ENCODE results near the gene PRR35.
A peak's percentile ranks its signal among the peaks of the same experiment; 100 is the strongest.
"Not testable (repeated sequence)": the region's sequence is repeated elsewhere in the genome, so short reads cannot be mapped to it uniquely, and the experiment has no call there.

PRR35 gene

GRCh38 chr16:582614-583331 lies 22.6 kb downstream of the PRR35 start:
- no peak for DNase-seq

- no peak for DNase-seq
Measured at GRCh38 chr16:583470-583814, 23.2 kb downstream of the PRR35 start.

DNA sequence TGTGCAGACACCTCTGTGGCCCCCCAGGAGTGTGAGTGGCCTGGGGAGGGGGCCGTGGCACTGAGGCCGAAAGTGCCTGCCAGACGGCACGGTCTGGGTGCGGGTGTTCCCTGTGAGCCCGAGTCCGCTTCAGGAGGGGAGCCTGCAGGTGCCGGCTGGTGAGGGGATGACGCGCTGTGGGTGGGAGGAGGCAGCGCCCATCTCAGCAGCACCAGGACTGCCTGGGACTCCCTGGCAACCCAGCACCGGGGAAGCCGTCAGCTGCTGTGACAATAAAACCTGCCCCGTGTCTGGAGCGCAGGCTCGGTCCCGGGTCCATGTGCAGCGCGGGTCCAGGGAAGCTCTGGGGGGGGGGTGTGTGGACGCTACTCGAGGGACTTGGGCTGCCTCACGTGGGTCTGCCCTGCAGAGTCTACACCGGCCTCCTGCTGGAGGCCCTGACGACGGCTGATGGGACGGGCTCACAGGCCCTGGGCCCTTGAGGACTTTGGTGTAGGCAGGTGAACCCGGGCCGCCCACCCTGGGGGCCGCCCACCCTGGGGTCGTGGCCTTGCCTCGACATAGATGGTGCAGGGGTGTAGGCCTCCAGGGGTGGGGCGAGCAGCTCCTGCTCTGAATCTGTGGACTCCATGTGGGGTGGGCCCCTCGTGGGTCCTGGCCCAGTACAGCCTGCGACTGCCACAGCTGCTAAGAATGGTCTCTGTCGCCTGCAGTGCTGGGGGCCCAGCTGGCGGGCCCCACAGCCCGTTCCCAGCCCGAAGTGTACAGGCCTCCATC lies 23.8 kb downstream of the PRR35 start:
- no peak for DNase-seq

- no peak for DNase-seq
Measured at GRCh38 chr16:585351-585750, 25.2 kb downstream of the PRR35 start.

DNA sequence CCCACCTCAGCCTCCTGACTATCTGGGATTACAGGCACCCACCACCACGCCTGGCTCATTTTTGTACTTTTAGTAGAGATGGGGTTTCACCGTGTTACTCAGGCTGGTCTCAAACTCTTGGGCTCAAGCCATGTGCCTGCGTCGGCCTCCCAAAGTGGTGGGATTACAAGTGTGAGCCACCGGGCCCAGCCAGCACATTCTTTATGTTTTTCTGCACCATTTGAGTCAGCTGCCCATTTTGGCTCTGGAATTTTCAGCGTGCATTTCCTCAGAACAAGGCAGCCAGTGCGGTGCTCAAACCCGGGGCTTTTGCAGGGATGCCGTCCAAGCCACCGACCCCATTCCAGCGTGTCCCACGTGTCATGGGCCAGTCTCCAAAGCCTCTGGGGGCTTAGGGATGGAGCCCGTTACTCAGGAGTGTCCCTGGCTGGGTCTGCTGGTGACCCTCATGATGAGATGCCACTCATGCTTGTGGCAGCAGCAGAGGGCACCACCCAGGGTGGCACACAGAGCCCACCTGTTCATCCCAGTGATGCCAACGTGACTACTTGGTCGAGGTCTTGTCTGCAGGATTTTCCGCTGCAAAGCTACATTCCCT lies 26.0 kb downstream of the PRR35 start:
- DNase-seq = no peak

GRCh38 chr16:586645-587590 lies 26.7 kb downstream of the PRR35 start:
- DNase-seq = no peak

- no peak for DNase-seq
Measured at GRCh38 chr16:588639-588888, 28.4 kb downstream of the PRR35 start.

- peak; percentile 96 for DNase-seq
Measured at GRCh38 chr16:588889-589657, 28.9 kb downstream of the PRR35 start.

DNA sequence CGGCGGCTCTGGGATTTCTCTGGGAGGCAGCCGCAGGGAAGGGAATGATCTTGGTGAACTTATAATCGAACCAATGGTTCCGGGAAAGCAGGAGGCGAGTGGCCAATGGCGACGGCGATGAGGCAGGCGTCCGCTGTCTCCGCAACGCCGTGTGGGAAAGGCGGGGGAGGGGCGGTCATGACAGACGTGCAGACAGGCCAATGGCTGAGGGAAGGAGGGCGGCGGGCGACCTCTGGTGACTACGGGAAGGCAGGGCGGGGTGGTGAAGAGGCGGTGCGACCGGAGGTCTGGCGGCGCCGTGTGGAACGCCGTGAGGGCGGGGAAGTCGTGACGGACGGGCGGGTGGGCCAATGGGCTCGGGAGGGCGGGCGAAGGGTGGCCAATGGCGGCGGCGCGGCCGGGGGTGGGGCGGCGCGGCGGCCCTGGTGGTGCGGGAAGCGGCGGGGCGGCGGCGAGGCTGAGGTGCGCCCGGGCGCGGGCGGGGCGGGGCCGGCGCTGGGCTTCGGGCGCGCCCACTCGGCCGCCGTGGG lies 29.5 kb downstream of the PRR35 start, which contains the start of gene RAB40C:
TSS of gene RAB40C (plus strand) at position 409 of the 530 bp plus-strand sequence. CDS start 226 bp downstream, outside the sequence.
- DNase-seq = peak; percentile 99

GRCh38 chr16:590188-590814 lies 30.1 kb downstream of the PRR35 start:
- DNase-seq = peak; percentile 12

GRCh38 chr16:590815-591200 lies 30.6 kb downstream of the PRR35 start:
- no peak for DNase-seq

- no peak for DNase-seq
Measured at GRCh38 chr16:591231-591630, 31.0 kb downstream of the PRR35 start.

DNA sequence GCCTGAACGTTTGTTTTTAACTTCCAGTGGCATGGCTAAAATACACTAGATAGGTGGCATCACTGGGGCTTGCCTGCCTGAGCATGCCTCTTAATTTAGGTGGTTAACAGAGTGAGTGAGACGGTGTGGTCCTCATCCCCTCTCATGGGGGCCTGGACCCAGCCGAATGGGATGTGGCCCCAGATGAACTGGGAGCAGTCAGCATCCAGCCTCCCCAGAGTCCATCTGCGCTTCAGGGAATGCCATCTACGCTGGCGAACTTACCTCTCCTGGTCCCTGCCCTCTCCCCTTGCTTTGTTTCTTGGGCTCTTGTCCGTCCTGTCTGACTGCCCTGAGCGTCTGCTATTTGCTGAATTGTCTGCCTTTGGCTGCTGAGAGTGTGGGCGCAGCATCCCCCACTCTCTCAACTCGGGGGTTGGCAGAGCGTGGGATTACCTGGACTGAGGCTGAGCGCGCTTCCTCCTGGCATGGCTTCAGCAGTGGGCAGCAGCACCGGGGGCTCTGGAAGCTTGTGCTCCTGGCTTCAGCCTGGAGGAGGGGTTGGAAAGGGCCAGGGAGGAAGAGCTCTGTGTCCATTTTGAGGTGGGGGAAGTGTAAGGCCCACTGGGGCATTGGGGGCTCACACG lies 31.8 kb downstream of the PRR35 start:
- DNase-seq = no peak

DNA sequence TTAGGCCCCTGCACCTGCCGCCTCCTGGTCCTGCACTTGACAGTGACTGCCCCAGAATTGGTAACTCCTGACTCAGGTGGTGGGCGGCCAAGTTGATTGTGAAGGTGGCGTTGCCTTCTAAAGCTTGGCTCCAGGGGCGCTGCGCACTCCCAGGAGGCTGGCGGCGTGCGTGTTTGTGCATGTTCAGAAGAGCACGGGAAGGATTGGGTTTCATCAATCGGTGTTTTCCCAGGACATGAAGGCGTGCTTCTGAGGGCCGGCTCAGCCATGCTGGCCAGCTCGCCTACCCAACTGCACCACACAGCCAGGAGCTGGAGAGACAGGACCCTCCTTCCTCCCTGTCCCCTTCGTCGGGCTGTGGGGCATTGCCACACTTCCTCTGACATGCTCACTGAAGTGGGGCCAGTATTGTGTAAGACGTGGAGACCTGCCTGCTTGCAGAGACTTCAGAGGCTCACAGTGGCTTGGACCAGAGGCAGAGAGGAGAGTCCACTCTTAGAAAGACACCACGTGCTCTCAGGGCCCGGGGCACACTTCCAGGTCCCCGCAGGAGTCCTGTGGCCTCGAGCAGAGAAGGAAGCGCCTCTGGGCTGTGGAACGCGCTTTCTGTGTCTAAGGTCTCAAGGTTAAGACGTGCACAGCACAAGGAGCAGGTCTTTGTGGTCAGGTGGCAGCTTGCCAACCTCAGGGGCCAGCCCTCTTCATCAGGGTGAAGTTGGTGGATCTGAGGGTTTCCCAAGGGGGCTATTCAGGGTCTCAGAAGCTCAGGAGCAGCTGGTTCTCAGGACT lies 32.5 kb downstream of the PRR35 start:
- no peak for DNase-seq

GRCh38 chr16:593406-593805 lies 33.2 kb downstream of the PRR35 start:
- no peak for DNase-seq

DNA sequence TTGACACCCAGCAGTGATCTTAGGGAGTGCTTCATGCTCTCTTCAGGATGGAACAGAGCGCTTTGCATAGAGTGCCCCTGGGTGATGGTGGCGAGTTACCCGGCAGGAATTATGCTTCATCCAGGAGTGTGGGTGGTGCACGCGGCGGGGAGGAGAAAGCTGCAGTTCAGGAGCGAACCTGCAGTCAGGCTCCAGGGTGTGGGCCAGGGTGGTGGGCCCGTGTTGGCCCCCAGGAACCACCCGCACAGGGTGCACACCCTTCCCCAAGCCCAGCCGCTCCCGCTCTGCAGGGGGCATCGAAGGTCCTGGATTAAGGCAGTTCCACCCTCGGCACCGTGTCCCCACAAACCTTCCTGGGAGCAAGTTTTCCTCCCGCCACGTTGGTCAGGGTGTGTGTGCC lies 33.6 kb downstream of the PRR35 start:
- no peak for DNase-seq

DNA sequence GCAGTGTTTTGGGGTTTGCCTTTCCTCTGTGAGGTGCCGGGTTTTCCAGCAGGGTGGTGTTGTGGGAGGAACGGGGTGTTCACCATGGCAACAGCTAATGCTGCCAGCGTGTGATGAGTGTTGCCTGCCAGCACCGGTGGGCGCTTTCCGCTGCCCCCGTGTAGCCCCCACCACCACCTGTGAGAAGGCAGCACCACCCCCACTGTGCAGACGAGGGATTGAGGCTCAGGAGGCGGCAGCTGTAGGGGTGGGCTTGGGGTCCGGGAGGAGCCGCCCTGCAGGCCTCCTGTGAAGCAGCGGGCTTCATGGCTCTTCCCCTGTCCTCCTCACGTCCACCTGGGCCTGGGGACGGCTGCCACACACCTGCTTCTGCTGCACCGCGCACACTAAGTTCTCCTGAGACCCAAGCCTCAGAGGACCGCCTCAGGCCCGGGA lies 34.9 kb downstream of the PRR35 start:
- no peak for DNase-seq

- no peak for DNase-seq
Measured at GRCh38 chr16:595942-596735, 35.9 kb downstream of the PRR35 start.

DNA sequence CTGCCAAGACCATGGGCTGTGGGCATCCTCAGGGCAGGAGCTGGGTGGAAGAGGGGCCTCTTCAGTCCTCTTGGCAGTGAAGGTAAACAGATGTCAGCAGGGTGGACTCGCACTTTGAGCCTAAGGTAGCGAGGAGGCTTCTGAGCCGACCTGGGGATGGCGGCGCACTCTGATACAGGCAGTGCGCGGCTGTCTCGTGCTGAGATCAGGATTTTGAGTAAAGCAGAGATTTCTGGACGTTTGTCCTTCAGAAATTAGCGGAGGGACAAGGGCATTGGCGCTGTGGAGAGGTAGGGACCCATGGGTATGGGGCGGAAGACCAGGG lies 36.5 kb downstream of the PRR35 start:
- no peak for DNase-seq

DNA sequence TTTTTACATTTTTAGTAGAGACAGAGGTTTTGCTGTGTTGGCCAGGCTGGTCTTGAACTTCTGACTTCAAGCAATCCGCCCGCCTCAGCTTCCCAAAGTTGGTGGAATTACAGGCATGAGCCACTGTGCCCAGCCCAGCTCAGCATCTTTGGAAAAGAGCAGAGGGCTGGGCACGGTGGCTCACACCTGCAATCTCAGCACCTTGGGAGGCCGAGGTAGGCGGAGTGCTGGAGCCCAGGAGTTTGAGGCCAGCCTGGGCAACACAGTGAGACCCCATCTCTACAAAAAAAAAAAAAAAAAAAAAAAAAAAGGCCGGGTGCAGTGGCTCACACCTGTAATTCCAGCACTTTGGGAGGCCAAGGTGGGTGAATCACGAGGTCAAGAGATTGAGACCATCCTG lies 37.5 kb downstream of the PRR35 start:
- not testable (repeated sequence) for DNase-seq
